ENCODE data around the gene DPP6.

DNA sequence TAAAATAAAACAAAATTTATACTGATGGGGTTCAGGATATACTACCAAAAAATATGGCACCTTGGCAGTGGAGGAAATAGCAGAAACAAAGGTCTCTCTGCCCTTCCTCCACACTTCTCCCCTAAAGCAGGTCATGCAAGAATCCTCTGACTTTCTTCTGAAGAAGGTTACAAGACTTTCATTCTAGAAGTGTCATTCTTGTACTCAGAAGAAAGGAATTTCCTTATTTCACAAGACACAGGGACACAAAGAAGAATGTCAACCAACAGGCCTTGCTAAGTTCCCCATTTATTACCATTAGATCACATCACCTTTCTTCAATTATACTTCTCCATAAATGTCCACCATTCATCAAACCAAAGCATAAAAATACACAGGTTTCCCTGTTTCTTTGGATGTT lies 480.6 kb downstream of the DPP6 start:
- TF ChIP-seq, protein P1, sequence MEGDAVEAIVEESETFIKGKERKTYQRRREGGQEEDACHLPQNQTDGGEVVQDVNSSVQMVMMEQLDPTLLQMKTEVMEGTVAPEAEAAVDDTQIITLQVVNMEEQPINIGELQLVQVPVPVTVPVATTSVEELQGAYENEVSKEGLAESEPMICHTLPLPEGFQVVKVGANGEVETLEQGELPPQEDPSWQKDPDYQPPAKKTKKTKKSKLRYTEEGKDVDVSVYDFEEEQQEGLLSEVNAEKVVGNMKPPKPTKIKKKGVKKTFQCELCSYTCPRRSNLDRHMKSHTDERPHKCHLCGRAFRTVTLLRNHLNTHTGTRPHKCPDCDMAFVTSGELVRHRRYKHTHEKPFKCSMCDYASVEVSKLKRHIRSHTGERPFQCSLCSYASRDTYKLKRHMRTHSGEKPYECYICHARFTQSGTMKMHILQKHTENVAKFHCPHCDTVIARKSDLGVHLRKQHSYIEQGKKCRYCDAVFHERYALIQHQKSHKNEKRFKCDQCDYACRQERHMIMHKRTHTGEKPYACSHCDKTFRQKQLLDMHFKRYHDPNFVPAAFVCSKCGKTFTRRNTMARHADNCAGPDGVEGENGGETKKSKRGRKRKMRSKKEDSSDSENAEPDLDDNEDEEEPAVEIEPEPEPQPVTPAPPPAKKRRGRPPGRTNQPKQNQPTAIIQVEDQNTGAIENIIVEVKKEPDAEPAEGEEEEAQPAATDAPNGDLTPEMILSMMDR (conservative IDR thresholded peaks at IDR 0.05 in 1 of 2, IDR thresholded peaks at IDR 0.05 in 1 of 2; ENCODE audit: extremely low read depth in 1 of 2, insufficient read depth in 1 of 2, low read depth in 1 of 2, low read length in 2 of 2): no peak
- no peak for TF ChIP-seq EZH2 (IDR thresholded peaks at IDR 0.05; ENCODE audit: borderline replicate concordance, low read length)
